WTC11 (cell line): ENCODE results near the gene ZDHHC14. TPM values are rescaled to one million over a fixed set of nuclear protein-coding genes. Genes with fewer than 3 reads are reported as not detected.

Experiments
- ATAC-seq: fragments of 200-7000 bp; cut with Tn5 transposase; 2 replicates; pipeline ENCODE4 v1.10.0; 2021; ENCODE audit warnings: mild to moderate bottlenecking, moderate library complexity
- CTCF ChIA-PET: fragments of 300-600 bp; sonication (Branson Sonifier 250); formaldehyde crosslinking; loops from one replicate; lab custom pipeline; 2021; ENCODE audit warnings: antibody characterized with exemption; lab: Charles Lee
- POLR2A ChIA-PET: fragments of 350-600 bp; sonication (Branson Sonifier 250); formaldehyde crosslinking; loops from one replicate; lab custom pipeline; 2021; ENCODE audit warnings: antibody characterized with exemption; lab: Charles Lee
- DNase-seq: peaks from one replicate; pipeline ENCODE4 v3.0.0; 2021; ENCODE audit warnings: low spot score
- H3K27ac Mint-ChIP-seq: 2 replicates; pipeline ENCODE4 v1.8.0; 2021; ENCODE audit warnings: mixed read lengths
- H3K27me3 Mint-ChIP-seq: 2 replicates; pipeline ENCODE4 v1.8.0; 2021; ENCODE audit warnings: low read depth, mild to moderate bottlenecking, moderate library complexity, mixed read lengths
- H3K36me3 Mint-ChIP-seq: 2 replicates; pipeline ENCODE4 v1.8.0; 2021; ENCODE audit warnings: mixed read lengths
- H3K4me1 Mint-ChIP-seq: 2 replicates; pipeline ENCODE4 v1.8.0; 2022; ENCODE audit warnings: mixed read lengths
- H3K4me3 Mint-ChIP-seq: 2 replicates; pipeline ENCODE4 v1.8.0; 2021; ENCODE audit warnings: mild to moderate bottlenecking, moderate library complexity, mixed read lengths
- H3K9me3 Mint-ChIP-seq: 2 replicates; pipeline ENCODE4 v1.8.0; 2021; ENCODE audit warnings: mixed read lengths
- CREM ChIP-seq: sonication (generic); formaldehyde crosslinking; IDR thresholded peaks from 2 replicates; pipeline ENCODE4 v1.8.1; 2022; ENCODE audit warnings: mild to moderate bottlenecking, missing genetic modification reagents, moderate library complexity
- FOXJ3 ChIP-seq: sonication (generic); formaldehyde crosslinking; IDR thresholded peaks from 2 replicates; pipeline ENCODE4 v1.9.0; 2021; ENCODE audit warnings: missing genetic modification reagents, mild to moderate bottlenecking, borderline replicate concordance
- FOXK1 ChIP-seq: sonication (generic); formaldehyde crosslinking; IDR thresholded peaks from 2 replicates; pipeline ENCODE4 v1.8.0; 2022; ENCODE audit warnings: mild to moderate bottlenecking, moderate library complexity, missing genetic modification reagents
- FOXP1 ChIP-seq: sonication (generic); formaldehyde crosslinking; IDR thresholded peaks from 2 replicates; pipeline ENCODE4 v1.8.0; 2022; ENCODE audit warnings: missing genetic modification reagents, mild to moderate bottlenecking, moderate library complexity, borderline replicate concordance
- GRHL2 ChIP-seq: fragments of 250-450 bp; sonication (Bioruptor Pico); IDR thresholded peaks from 2 replicates; pipeline ENCODE4 v1.8.0; 2022; ENCODE audit warnings: mild to moderate bottlenecking, moderate library complexity; ENCODE audit not compliant: insufficient replicate concordance, severe bottlenecking
- KAT7 ChIP-seq: sonication (generic); formaldehyde crosslinking; IDR thresholded peaks from 2 replicates; pipeline ENCODE4 v1.8.1; 2023; ENCODE audit warnings: missing genetic modification reagents, mild to moderate bottlenecking, borderline replicate concordance
- MYBL2 ChIP-seq: sonication (generic); formaldehyde crosslinking; IDR thresholded peaks from 2 replicates; pipeline ENCODE4 v1.8.1; 2023; ENCODE audit warnings: mild to moderate bottlenecking, moderate library complexity, missing genetic modification reagents
- NFYB ChIP-seq: sonication (generic); formaldehyde crosslinking; conservative IDR thresholded peaks from 2 replicates; pipeline ENCODE4 v1.8.0; 2022; ENCODE audit warnings: low read depth, missing genetic modification reagents
- NR1H2 ChIP-seq: sonication (generic); formaldehyde crosslinking; IDR thresholded peaks from 2 replicates; pipeline ENCODE4 v1.9.0; 2021; ENCODE audit warnings: mild to moderate bottlenecking, moderate library complexity, missing genetic modification reagents
- NR3C1 ChIP-seq: sonication (generic); formaldehyde crosslinking; conservative IDR thresholded peaks from 2 replicates; pipeline ENCODE4 v1.8.1; 2023; ENCODE audit warnings: low read depth, mild to moderate bottlenecking, missing genetic modification reagents
- PRRX2 ChIP-seq: fragments of 250-450 bp; sonication (Bioruptor Pico); IDR thresholded peaks from 2 replicates; pipeline ENCODE4 v1.8.0; 2021; ENCODE audit warnings: mild to moderate bottlenecking
- SP1 ChIP-seq: sonication (generic); formaldehyde crosslinking; conservative IDR thresholded peaks from 2 replicates; pipeline ENCODE4 v1.8.1; 2022; ENCODE audit warnings: missing genetic modification reagents
- ZNF396 ChIP-seq: fragments of 250-450 bp; sonication (Bioruptor Pico); IDR thresholded peaks from 2 replicates; pipeline ENCODE4 v1.8.0; 2021; ENCODE audit warnings: mild to moderate bottlenecking, moderate library complexity, borderline replicate concordance
- total RNA-seq: library from RNA; stranded (reverse); gene quantifications from 3 replicates; pipeline ENCODE4 v1.2.3, GENCODE V29; 2021
- TF ChIP-seq, protein P1 (sequence below): fragments of 250-450 bp; sonication (Bioruptor Pico); IDR thresholded peaks from 2 replicates; pipeline ENCODE4 v2.1.2; 2022; ENCODE audit warnings: mild to moderate bottlenecking, moderate library complexity
- TF ChIP-seq, protein P2 (sequence below): sonication (generic); formaldehyde crosslinking; IDR thresholded peaks from 2 replicates; pipeline ENCODE4 v1.8.0; 2022; ENCODE audit warnings: mild to moderate bottlenecking, missing genetic modification reagents
- TF ChIP-seq, protein P3 (sequence below): fragments of 250-450 bp; sonication (Bioruptor Pico); IDR thresholded peaks from 2 replicates; pipeline ENCODE4 v1.9.0; 2021; ENCODE audit warnings: mild to moderate bottlenecking
- TF ChIP-seq, protein P4 (sequence below): sonication (generic); formaldehyde crosslinking; IDR thresholded peaks from 2 replicates; pipeline ENCODE4 v1.8.0; 2022; ENCODE audit warnings: missing genetic modification reagents
- TF ChIP-seq, protein P5 (sequence below): sonication (generic); formaldehyde crosslinking; conservative IDR thresholded peaks from 2 replicates; pipeline ENCODE4 v1.8.1; 2022; ENCODE audit warnings: mild to moderate bottlenecking, missing genetic modification reagents
- TF ChIP-seq, protein P6 (sequence below): sonication (generic); formaldehyde crosslinking; IDR thresholded peaks from 2 replicates; pipeline ENCODE4 v1.8.1; 2023; ENCODE audit warnings: mild to moderate bottlenecking, moderate library complexity, missing genetic modification reagents
- TF ChIP-seq, protein P7 (sequence below): sonication (generic); formaldehyde crosslinking; IDR thresholded peaks from 2 replicates; pipeline ENCODE4 v1.8.1; 2023; ENCODE audit warnings: mild to moderate bottlenecking, missing genetic modification reagents, borderline replicate concordance
- TF ChIP-seq, protein P8 (sequence below): sonication (generic); formaldehyde crosslinking; IDR thresholded peaks from 2 replicates; pipeline ENCODE4 v1.8.1; 2022; ENCODE audit warnings: low read depth, mild to moderate bottlenecking, moderate library complexity, missing genetic modification reagents, borderline replicate concordance

ZDHHC14 gene
- total RNA-seq, 1 experiment from 2014 or later = 6.6 TPM

DNA sequence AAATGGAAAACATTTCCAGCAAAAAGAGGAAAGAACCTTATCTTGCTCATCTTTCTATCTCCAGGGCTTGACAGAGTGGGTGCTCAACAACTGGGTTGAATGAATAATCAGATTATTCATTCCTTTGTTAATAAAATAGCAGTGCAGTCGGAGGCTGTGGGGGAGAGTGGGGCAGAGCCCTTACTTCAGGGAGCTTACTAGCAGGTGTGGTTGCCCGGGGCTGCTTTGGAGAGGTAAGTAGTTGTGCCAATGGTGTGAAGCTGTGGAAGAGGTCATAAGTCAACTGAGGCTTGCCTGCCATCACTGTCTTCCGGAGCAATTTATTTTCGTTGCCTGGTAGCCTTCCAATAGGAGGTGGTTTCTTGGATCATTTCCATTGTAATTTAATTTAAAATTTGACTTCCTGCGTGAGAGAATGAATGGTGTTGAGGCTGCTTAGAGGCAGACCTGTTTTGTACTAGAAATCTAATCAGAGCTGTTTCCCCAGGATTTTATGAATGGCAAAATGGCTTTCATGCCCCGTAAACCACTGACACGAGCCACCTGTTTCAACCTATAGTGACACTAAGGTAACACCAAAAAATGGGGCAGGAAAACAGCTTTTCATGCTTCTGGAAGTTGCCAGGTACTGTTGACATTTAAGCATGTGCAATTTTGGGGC is 51.4 kb downstream of the ZDHHC14 start:
- peaks cover 74% of the 10 kb centered on the region for H3K4me1 Mint-ChIP-seq
- H3K36me3 Mint-ChIP-seq = no peaks in the 10 kb centered on the region
- H3K27me3 Mint-ChIP-seq = no peaks in the 10 kb centered on the region
- no peak overlapping the region for H3K27ac Mint-ChIP-seq
- CTCF ChIA-PET = no interaction called here
- TF ChIP-seq ZNF396 (CRISPR knock-in tag) (no peak), PRRX2 (CRISPR knock-in tag) (no peak), SP1 (no peak), GRHL2 (CRISPR knock-in tag) (no peak), NR1H2 (CRISPR knock-in tag) (no peak)
- TF ChIP-seq, protein P1, sequence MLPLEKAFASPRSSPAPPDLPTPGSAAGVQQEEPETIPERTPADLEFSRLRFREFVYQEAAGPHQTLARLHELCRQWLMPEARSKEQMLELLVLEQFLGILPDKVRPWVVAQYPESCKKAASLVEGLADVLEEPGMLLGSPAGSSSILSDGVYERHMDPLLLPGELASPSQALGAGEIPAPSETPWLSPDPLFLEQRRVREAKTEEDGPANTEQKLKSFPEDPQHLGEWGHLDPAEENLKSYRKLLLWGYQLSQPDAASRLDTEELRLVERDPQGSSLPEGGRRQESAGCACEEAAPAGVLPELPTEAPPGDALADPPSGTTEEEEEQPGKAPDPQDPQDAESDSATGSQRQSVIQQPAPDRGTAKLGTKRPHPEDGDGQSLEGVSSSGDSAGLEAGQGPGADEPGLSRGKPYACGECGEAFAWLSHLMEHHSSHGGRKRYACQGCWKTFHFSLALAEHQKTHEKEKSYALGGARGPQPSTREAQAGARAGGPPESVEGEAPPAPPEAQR (CRISPR knock-in tag) = no peak
- TF ChIP-seq, all 79 proteins: peak for 0
- peak; percentile 17; the same call in 1 of the 2 replicates for ATAC-seq
- DNase-seq = no peak
- H3K9me3 Mint-ChIP-seq = no peaks in the 10 kb centered on the region
- POLR2A ChIA-PET = no interaction called here
- H3K4me3 Mint-ChIP-seq = no peak overlapping the region

DNA sequence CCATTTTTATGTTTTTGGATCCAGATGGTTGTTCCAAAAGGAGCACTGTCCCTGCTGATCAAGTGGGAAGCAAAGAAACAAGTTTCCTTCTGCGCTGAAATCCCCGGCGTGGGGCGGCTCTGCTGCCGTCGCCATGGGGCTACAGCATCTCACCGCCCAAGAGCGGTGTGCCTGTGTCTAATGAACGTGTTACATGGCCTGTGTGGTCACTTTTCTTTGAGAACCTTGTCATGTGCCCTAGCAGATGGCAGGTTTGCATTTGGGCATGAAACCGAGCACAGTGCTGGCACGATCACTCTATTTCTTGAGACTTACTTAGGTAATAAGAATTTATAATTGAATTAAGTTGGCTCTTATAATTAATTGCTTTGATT is 51.9 kb downstream of the ZDHHC14 start:
- ATAC-seq (no peak), DNase-seq (no peak)
- ChIA-PET POLR2A (interaction anchor here (1.6 kb wide), 1 partner anchor 109 kb away, joined by 3 read pairs; no protein-coding TSS in a partner anchor), CTCF (no interaction called here)
- H3K4me3 Mint-ChIP-seq = no peak overlapping the region
- H3K4me1 Mint-ChIP-seq = peaks cover 73% of the 10 kb centered on the region
- no peaks in the 10 kb centered on the region for H3K27me3 Mint-ChIP-seq
- H3K9me3 Mint-ChIP-seq = no peaks in the 10 kb centered on the region
- TF ChIP-seq, protein P2, sequence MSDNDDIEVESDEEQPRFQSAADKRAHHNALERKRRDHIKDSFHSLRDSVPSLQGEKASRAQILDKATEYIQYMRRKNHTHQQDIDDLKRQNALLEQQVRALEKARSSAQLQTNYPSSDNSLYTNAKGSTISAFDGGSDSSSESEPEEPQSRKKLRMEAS (CRISPR knock-in tag) = no peak
- TF ChIP-seq, protein P3, sequence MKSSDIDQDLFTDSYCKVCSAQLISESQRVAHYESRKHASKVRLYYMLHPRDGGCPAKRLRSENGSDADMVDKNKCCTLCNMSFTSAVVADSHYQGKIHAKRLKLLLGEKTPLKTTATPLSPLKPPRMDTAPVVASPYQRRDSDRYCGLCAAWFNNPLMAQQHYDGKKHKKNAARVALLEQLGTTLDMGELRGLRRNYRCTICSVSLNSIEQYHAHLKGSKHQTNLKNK = no peak
- TF ChIP-seq FOXK1 (CRISPR knock-in tag) (no peak), NR3C1 (CRISPR knock-in tag) (no peak), CREM (CRISPR knock-in tag) (no peak), FOXJ3 (CRISPR knock-in tag) (no peak), KAT7 (CRISPR knock-in tag) (no peak), MYBL2 (CRISPR knock-in tag) (no peak), NFYB (CRISPR knock-in tag) (no peak), FOXP1 (CRISPR knock-in tag) (no peak)
- TF ChIP-seq, protein P4, sequence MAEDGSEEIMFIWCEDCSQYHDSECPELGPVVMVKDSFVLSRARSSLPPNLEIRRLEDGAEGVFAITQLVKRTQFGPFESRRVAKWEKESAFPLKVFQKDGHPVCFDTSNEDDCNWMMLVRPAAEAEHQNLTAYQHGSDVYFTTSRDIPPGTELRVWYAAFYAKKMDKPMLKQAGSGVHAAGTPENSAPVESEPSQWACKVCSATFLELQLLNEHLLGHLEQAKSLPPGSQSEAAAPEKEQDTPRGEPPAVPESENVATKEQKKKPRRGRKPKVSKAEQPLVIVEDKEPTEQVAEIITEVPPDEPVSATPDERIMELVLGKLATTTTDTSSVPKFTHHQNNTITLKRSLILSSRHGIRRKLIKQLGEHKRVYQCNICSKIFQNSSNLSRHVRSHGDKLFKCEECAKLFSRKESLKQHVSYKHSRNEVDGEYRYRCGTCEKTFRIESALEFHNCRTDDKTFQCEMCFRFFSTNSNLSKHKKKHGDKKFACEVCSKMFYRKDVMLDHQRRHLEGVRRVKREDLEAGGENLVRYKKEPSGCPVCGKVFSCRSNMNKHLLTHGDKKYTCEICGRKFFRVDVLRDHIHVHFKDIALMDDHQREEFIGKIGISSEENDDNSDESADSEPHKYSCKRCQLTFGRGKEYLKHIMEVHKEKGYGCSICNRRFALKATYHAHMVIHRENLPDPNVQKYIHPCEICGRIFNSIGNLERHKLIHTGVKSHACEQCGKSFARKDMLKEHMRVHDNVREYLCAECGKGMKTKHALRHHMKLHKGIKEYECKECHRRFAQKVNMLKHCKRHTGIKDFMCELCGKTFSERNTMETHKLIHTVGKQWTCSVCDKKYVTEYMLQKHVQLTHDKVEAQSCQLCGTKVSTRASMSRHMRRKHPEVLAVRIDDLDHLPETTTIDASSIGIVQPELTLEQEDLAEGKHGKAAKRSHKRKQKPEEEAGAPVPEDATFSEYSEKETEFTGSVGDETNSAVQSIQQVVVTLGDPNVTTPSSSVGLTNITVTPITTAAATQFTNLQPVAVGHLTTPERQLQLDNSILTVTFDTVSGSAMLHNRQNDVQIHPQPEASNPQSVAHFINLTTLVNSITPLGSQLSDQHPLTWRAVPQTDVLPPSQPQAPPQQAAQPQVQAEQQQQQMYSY (CRISPR knock-in tag) = no peak
- TF ChIP-seq, protein P5, sequence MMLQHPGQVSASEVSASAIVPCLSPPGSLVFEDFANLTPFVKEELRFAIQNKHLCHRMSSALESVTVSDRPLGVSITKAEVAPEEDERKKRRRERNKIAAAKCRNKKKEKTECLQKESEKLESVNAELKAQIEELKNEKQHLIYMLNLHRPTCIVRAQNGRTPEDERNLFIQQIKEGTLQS (CRISPR knock-in tag) = no peak
- TF ChIP-seq, protein P6, sequence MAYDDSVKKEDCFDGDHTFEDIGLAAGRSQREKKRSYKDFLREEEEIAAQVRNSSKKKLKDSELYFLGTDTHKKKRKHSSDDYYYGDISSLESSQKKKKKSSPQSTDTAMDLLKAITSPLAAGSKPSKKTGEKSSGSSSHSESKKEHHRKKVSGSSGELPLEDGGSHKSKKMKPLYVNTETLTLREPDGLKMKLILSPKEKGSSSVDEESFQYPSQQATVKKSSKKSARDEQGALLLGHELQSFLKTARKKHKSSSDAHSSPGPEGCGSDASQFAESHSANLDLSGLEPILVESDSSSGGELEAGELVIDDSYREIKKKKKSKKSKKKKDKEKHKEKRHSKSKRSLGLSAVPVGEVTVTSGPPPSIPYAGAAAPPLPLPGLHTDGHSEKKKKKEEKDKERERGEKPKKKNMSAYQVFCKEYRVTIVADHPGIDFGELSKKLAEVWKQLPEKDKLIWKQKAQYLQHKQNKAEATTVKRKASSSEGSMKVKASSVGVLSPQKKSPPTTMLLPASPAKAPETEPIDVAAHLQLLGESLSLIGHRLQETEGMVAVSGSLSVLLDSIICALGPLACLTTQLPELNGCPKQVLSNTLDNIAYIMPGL = no peak
- TF ChIP-seq, protein P7, sequence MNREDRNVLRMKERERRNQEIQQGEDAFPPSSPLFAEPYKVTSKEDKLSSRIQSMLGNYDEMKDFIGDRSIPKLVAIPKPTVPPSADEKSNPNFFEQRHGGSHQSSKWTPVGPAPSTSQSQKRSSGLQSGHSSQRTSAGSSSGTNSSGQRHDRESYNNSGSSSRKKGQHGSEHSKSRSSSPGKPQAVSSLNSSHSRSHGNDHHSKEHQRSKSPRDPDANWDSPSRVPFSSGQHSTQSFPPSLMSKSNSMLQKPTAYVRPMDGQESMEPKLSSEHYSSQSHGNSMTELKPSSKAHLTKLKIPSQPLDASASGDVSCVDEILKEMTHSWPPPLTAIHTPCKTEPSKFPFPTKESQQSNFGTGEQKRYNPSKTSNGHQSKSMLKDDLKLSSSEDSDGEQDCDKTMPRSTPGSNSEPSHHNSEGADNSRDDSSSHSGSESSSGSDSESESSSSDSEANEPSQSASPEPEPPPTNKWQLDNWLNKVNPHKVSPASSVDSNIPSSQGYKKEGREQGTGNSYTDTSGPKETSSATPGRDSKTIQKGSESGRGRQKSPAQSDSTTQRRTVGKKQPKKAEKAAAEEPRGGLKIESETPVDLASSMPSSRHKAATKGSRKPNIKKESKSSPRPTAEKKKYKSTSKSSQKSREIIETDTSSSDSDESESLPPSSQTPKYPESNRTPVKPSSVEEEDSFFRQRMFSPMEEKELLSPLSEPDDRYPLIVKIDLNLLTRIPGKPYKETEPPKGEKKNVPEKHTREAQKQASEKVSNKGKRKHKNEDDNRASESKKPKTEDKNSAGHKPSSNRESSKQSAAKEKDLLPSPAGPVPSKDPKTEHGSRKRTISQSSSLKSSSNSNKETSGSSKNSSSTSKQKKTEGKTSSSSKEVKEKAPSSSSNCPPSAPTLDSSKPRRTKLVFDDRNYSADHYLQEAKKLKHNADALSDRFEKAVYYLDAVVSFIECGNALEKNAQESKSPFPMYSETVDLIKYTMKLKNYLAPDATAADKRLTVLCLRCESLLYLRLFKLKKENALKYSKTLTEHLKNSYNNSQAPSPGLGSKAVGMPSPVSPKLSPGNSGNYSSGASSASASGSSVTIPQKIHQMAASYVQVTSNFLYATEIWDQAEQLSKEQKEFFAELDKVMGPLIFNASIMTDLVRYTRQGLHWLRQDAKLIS (CRISPR knock-in tag) = no peak
- TF ChIP-seq, protein P8, sequence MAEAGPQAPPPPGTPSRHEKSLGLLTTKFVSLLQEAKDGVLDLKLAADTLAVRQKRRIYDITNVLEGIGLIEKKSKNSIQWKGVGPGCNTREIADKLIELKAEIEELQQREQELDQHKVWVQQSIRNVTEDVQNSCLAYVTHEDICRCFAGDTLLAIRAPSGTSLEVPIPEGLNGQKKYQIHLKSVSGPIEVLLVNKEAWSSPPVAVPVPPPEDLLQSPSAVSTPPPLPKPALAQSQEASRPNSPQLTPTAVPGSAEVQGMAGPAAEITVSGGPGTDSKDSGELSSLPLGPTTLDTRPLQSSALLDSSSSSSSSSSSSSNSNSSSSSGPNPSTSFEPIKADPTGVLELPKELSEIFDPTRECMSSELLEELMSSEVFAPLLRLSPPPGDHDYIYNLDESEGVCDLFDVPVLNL (CRISPR knock-in tag) = no peak
- no peak overlapping the region for H3K27ac Mint-ChIP-seq
- H3K36me3 Mint-ChIP-seq = no peaks in the 10 kb centered on the region
